Activated CD8-positive, alpha-beta memory T cell treated with anti-CD3 and anti-CD28 coated beads, Interleukin-2, amount 50 U/mL, for 1 hour (primary cell): ENCODE results near the gene FOS.
"Not testable (repeated sequence)": the region's sequence is repeated elsewhere in the genome, so short reads cannot be mapped to it uniquely, and the experiment has no call there.

Source experiments
- DNase-seq: peaks from one replicate; pipeline ENCODE4 v3.0.0-alpha.2; 2020; ENCODE audit errors: extremely low read depth

The FOS gene

DNA sequence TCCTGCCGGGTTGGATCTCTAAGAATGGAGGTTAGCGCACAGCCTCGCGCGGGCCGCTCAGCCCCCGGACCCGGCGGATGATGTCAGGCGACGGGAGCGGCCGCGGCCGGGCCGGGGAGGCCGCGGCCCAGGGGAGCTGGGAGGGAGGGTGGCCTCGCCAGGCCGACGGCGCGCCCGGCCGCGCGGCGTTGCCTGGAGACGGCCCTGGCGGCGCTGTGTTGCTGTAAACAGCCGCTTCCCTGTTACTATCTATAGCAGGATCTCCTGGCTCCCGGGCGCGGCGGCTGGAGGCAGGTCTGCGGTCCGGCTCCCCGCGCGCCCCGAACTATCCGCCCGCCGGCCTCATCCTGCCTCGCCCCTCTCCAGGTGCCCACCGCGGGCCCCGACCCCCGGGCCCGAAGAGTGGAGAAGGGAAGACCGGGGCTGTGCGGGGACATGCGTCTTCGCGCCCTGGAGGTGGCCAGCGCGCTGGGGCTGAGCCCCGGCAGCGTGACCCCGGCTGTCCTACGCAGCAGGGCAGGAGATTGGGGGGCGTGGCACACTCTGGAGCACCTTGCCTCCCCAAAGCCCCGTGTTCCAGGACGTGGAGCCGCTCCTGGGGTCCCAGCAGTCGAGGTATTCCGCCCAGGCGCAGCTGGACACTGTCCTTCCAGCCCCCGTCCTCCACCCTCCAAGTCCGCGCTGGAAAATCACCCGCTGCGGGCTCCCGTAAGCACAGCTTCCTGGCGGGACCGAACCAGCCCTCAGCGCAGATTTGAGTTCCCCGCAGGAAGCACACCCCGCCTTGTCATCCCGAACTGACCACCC lies 1.4 kb upstream of the FOS start:
- DNase-seq: no peak

DNA sequence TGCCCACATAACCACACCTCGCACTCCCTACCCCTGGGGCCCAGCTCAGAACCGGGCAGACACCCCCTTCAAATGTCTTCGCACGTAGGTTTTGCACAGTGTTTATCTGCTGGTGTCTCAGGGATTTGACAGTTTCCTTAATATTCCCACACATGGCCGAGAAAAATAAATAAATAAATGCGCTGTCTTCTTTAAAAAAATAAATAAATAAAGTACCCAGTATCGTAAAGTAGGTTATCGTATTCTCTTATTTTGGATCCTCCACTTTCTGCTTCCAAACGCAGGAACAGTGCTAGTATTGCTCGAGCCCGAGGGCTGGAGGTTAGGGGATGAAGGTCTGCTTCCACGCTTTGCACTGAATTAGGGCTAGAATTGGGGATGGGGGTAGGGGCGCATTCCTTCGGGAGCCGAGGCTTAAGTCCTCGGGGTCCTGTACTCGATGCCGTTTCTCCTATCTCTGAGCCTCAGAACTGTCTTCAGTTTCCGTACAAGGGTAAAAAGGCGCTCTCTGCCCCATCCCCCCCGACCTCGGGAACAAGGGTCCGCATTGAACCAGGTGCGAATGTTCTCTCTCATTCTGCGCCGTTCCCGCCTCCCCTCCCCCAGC lies 710 bp upstream of the FOS start:
- DNase-seq: no peak

DNA sequence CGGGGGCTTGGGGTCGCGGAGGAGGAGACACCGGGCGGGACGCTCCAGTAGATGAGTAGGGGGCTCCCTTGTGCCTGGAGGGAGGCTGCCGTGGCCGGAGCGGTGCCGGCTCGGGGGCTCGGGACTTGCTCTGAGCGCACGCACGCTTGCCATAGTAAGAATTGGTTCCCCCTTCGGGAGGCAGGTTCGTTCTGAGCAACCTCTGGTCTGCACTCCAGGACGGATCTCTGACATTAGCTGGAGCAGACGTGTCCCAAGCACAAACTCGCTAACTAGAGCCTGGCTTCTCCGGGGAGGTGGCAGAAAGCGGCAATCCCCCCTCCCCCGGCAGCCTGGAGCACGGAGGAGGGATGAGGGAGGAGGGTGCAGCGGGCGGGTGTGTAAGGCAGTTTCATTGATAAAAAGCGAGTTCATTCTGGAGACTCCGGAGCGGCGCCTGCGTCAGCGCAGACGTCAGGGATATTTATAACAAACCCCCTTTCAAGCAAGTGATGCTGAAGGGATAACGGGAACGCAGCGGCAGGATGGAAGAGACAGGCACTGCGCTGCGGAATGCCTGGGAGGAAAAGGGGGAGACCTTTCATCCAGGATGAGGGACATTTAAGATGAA lies 630 bp downstream of the FOS start:
- no peak for DNase-seq

DNA sequence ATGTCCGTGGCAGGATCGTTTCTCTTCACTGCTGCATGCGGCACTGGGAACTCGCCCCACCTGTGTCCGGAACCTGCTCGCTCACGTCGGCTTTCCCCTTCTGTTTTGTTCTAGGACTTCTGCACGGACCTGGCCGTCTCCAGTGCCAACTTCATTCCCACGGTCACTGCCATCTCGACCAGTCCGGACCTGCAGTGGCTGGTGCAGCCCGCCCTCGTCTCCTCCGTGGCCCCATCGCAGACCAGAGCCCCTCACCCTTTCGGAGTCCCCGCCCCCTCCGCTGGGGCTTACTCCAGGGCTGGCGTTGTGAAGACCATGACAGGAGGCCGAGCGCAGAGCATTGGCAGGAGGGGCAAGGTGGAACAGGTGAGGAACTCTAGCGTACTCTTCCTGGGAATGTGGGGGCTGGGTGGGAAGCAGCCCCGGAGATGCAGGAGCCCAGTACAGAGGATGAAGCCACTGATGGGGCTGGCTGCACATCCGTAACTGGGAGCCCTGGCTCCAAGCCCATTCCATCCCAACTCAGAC lies 1.2 kb downstream of the FOS start:
- no peak for DNase-seq

DNA sequence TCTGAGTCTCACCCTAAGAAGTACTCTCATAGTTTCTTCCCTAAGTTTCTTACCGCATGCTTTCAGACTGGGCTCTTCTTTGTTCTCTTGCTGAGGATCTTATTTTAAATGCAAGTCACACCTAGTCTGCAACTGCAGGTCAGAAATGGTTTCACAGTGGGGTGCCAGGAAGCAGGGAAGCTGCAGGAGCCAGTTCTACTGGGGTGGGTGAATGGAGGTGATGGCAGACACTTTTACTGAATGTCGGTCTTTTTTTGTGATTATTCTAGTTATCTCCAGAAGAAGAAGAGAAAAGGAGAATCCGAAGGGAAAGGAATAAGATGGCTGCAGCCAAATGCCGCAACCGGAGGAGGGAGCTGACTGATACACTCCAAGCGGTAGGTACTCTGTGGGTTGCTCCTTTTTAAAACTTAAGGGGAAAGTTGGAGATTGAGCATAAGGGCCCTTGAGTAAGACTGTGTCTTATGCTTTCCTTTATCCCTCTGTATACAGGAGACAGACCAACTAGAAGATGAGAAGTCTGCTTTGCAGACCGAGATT lies 1.7 kb downstream of the FOS start:
- no peak for DNase-seq

DNA sequence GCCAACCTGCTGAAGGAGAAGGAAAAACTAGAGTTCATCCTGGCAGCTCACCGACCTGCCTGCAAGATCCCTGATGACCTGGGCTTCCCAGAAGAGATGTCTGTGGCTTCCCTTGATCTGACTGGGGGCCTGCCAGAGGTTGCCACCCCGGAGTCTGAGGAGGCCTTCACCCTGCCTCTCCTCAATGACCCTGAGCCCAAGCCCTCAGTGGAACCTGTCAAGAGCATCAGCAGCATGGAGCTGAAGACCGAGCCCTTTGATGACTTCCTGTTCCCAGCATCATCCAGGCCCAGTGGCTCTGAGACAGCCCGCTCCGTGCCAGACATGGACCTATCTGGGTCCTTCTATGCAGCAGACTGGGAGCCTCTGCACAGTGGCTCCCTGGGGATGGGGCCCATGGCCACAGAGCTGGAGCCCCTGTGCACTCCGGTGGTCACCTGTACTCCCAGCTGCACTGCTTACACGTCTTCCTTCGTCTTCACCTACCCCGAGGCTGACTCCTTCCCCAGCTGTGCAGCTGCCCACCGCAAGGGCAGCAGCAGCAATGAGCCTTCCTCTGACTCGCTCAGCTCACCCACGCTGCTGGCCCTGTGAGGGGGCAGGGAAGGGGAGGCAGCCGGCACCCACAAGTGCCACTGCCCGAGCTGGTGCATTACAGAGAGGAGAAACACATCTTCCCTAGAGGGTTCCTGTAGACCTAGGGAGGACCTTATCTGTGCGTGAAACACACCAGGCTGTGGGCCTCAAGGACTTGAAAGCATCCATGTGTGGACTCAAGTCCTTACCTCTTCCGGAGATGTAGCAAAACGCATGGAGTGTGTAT lies 2.4 kb downstream of the FOS start:
- no peak for DNase-seq

DNA sequence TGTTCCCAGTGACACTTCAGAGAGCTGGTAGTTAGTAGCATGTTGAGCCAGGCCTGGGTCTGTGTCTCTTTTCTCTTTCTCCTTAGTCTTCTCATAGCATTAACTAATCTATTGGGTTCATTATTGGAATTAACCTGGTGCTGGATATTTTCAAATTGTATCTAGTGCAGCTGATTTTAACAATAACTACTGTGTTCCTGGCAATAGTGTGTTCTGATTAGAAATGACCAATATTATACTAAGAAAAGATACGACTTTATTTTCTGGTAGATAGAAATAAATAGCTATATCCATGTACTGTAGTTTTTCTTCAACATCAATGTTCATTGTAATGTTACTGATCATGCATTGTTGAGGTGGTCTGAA lies 3.0 kb downstream of the FOS start:
- no peak for DNase-seq

DNA sequence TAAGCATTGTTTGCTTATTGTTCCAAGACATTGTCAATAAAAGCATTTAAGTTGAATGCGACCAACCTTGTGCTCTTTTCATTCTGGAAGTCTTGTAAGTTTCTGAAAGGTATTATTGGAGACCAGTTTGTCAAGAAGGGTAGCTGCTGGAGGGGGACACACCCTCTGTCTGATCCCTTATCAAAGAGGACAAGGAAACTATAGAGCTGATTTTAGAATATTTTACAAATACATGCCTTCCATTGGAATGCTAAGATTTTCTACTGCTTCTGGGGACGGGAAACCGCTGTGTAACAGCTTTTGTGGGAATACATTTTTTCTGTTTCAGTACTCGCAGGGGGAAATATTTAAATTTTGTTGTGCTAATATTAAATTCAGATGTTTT lies 3.5 kb downstream of the FOS start:
- DNase-seq: no peak

DNA sequence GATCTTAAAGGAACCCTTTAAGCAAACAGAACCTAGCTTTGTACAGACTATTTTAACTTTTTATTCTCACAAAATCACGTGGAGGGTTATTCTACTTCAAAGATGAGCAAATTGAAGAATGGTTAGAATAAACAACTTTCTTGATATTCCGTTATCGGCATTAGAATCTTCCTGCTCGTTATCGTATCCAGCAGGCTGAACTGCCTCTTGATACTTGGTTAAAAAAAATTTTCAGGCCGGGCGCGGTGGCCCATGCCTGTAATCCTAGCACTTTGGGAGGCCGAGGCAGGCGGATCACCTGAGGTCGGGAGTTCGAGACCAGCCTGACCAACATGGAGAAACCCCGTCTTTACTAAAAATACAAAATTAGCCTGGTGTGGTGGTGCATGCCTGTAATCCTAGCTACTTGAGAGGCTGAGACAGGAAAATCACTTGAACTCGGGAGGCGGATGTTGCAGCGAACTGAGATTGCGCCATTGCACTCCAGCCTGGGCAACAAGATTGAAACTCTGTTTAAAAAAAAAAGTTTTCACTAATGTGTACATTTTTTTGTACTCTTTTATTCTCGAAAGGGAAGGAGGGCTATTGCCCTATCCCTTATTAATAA lies 4.0 kb downstream of the FOS start:
- not testable (repeated sequence) for DNase-seq

DNA sequence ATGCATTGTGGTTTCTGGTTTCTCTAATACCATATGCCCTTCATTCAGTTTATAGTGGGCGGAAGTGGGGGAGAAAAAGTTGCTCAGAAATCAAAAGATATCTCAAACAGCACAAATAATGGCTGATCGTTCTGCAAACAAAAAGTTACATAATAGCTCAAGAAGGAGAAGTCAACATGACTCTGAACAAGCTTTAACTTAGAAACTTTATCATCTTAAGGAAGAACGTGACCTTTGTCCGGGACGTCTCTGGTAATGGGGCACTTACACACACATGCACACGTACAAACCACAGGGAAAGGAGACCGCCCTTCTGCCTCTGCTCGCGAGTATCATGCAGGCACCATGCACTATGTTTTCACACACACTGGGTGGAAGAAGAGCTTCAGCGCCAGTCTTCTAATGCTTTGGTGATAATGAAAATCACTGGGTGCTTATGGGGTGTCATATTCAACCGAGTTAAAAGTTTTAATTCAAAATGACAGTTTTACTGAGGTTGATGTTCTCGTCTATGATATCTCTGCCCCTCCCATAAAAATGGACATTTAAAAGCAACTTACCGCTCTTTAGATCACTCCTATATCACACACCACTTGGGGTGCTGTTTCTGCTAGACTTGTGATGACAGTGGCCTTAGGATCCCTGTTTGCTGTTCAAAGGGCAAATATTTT lies 4.7 kb downstream of the FOS start:
- no peak for DNase-seq

DNA sequence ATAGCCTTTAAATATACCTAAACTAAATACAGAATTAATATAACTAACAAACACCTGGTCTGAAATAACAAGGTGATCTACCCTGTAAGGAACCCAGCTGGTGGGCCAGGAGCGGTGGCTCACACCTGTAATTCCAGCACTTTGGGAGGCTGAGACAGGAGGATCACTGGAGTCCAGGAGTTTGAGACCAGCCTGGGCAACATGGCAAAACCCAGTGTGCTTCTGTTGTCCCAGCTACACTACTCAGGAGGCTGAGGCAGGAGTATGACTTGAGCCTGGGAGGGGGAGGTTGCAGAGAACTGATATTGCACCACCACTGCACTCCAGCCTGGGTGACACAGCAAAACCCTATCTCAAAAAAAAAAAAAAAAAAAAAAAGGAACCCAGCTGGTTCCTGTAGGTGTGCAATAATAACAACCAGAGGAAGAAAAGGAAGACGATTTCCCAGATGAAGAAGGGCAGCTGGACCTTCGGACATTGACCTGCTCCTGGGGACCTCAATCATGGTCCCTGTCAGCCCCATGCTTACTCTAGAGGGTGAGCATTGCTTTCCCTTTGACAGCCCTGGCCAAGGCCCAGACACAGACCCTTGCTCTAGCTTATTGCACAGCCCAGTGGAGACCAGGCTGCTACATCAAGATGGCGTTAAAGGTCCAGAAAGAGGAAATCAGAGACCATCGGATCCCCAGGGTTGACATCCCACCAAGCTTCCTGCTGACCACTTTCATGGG lies 5.4 kb downstream of the FOS start:
- DNase-seq: no peak

DNA sequence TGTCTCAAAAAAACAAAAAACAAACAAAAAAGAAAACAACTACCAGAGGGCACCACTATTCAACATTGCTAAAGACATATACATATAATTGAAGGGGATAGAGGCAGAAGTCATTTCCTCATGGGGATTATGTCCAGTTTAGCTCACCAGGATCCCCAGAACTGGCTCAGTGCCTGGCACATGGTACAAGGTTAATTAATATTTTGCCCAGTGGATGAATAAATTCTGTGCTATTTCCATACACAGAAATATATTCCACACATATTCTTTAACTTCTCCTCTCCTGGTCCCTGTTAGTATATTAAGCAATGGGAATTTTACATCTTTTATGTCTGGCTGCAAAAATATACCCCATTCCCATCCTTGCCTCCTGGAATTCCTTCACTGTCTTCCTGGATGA lies 6.7 kb downstream of the FOS start:
- DNase-seq: no peak

DNA sequence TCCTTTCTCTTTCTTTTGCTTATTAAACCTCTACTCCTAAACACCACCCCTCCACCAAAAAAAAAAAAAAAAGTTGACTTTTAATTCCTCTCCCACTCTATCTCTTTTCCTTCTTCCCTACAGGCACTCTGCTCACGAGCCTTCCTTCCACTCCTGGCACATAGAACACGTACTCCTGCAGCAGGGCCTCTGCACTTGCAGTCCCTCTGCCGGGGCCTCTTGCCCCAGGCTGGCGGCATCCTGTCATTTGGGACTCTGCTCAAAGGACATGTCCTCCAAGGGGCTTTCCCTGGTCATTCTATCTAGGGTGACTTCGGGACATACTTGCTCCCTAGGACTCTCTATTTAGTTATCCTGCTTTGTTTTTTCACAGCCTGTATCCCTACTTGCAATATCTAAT lies 7.7 kb downstream of the FOS start:
- DNase-seq: no peak

DNA sequence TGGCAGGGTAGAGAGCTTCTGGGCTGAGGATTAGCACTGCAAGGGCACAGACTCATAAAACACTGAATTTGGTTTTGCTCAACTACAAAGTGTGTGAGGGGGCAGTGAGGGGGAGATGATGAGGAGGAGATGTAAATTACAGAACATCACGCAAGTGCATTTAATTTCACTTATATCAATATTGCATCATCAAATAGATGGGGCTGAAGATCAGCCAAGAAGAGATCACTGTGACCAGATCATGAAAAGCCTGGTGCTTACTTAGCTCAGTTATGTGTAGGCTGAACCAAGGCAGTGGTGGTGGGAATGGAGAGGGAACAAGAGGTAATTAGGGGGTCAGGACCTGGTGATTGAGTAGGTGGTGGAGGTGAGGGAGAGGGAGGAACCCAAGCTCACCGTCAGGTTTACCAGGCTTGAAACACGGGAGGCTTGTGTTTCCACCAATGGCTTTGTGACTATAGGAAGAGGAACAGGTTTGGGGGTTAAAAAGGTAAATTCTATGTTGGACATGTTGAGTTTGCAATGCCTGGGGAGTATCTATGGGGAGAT lies 11.3 kb downstream of the FOS start:
- DNase-seq: no peak

DNA sequence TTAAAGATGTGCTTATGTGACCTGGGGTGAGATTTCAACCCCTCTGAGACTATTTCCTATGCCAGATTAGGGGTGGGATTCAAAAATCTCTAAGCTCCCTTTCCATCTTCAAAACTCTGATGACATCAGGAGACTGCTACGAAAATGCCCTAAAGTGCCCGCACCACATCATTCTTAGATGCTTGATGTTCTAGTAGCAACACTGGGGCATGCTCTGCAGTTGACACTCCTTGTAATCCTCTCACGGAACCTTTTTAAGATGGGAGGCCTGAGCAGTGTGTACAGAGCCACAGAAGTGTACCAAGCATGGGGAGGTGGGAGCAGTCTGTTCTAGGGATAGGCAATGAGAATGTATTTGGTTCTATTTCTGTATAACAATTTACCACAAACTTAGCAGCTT lies 12.2 kb downstream of the FOS start:
- no peak for DNase-seq

DNA sequence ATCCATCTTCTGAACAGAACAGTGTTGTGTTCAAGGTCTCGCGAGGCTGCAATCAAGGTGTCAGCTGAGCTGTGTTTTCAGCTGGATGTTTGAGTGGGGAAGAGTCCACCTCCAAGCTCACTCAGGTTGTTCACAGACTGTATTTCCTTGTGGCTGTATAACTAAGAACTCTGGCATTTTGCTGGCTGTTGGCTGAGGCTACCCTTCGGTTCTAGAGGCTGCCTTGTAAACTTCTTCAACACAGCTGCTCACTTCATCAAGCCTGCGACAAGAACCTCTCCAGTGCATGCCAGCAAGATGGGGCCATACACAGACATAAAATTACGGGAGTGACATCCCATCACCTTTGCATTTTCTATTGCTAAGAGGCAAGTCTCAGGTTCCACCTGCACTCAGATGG lies 12.7 kb downstream of the FOS start:
- DNase-seq: no peak

DNA sequence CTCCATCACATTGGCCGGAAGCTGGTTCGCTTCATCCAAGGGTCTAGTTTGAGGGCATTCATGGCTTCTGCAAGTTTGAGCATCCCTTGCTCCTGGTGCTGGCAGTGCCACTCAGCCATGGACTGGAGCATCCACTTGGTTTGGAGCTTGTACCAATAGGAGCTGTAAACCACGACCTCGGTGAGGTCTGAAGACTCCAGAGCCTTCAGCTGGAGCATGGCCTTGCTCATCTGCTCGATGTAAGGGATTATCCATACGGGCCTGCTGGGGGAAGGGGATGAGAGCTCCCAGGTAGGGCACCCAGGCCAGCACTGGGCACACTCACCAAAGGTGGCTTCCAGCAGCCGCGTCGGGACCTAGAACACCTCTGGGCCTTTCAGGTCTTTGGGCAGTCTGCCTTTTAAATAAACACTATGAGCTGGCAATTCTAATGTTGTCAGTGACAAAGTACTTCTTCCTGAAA lies 13.5 kb downstream of the FOS start:
- no peak for DNase-seq

DNA sequence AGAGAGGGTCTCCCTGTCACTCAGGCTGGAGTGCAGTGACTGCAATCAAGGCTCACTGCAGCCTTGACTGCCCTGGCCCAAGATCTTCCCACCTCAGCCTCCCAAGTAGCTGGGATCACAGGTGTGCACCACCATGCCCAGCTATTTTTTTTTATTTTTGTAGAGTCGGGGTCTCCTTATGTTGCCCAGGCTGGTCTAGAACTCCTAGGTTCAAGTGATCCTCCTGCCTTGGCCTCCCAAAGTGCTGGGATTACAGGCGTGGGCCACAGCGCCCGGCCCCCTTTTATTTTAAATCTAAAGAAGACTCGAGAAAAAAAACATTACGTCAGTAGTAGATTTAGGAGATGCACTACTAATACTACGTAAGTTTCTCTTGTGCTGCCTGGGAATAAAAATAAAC lies 14.3 kb downstream of the FOS start:
- DNase-seq: no peak

DNA sequence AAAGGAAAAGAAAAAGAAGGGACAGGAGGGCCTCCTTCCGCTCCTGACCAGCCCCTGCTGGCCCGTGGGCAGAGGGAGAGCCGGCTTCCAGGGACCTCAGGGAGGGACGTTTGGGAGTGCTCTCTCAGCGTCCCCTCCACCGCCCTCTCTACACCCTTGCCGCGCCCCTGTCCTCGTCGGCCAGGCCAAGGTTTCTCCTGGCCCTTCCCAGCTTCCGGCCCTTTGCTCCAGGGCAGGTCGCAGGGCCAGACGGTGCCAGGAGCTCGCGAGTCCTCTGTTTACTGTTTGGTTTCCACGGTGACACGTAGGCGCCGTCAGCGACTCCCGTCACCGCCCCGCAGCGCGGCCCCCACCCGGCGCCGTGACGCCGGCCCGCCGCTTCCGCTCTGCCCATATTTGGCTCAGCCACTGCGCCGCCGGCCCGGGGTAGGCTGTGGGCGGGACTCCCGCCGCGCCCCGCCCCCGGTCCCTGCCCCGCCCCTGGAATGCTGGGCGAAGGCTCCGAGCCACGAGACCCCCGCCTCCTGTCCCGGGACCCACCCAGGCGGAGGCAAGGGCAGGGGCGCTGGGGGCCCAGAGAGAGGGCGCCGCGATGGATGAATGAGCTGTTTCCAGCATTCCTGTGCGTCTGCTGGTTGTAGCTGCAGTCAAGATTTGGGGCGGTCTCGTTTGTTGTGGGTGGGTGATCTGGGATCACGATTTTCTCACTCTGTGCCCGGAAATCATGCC lies 15.5 kb downstream of the FOS start:
- DNase-seq: peak; percentile 74
